NCI-H460 (cell line): ENCODE results near the gene UHRF2. TPM values are rescaled to one million over a fixed set of nuclear protein-coding genes. Genes with fewer than 3 reads are reported as not detected.
"Not testable (repeated sequence)": the region's sequence is repeated elsewhere in the genome, so short reads cannot be mapped to it uniquely, and the experiment has no call there.

Experiments used
- DNase-seq: peaks from one replicate; pipeline ENCODE4 v3.0.0-alpha.2; 2016; ENCODE audit warnings: low read depth; ENCODE audit errors: extremely low read depth
- polyA plus RNA-seq: library from polyadenylated mRNA; depleted of rRNA; stranded (reverse); fragments of >200 nt; gene quantifications from 2 replicates; pipeline ENCODE4 v1.2.3, GENCODE V29; 2014; cell fraction: nucleus; rRNA removed
- total RNA-seq: library from RNA; depleted of rRNA; stranded (reverse); fragments of >200 nt; shearing (Covaris generic); gene quantifications from 2 replicates; pipeline ENCODE4 v1.2.3, GENCODE V29; 2014; rRNA removed

UHRF2 gene
- total RNA-seq: 43.5 and 45.8 TPM in 2 replicates
- polyA plus RNA-seq: 79.0 and 95.4 TPM in 2 replicates

- DNase-seq: peak; percentile 94
Observed at GRCh38 chr9:6412487-6413364, at the start of gene UHRF2. UHRF2 (plus strand) TSS chr9:6413199; CDS start chr9:6413491, 292 bp downstream.

- no peak for DNase-seq
Observed at GRCh38 chr9:6367128-6367890, 45.7 kb upstream of the UHRF2 start.

DNA sequence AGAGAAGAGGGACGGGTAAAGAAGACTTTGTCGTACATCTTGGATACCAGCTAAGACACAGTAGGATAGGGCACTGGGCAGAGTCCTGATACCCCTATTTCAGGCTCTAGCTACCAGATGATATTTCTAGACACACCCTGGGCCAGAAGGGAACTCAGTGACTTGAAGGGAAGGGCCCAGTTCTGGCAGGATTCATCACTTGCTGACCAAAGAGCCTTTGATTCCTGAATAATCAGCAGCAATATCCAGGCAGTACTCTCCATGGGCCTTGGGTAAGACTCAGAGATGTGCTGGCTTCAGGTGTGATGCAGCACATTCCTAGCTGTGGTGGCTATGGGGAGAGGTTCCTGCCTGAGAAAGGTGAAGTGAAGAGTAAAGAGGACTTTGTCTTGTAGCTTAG is 44.2 kb upstream of the UHRF2 start:
- no peak for DNase-seq

GRCh38 chr9:6381477-6382012 is 31.5 kb upstream of the UHRF2 start:
- not testable (repeated sequence) for DNase-seq

DNA sequence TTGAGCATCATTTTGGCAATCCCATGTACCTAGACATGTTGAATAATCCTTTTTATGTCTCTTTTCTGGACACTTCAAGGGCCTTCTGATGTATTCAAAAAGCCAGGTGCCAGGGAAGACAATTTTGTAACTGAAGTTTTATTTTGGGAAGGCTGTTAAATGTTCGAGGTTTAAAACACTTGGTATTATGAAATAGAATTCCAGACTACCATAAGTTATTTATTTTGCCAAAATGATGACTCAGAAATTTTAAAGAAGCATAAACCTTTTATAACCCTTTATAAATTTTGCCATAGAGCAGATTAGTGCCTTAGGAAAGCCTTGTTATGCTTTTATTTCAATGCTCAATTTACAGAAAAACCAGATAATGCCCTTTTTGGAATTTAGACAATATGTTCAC is 30.3 kb upstream of the UHRF2 start:
- no peak for DNase-seq

DNA sequence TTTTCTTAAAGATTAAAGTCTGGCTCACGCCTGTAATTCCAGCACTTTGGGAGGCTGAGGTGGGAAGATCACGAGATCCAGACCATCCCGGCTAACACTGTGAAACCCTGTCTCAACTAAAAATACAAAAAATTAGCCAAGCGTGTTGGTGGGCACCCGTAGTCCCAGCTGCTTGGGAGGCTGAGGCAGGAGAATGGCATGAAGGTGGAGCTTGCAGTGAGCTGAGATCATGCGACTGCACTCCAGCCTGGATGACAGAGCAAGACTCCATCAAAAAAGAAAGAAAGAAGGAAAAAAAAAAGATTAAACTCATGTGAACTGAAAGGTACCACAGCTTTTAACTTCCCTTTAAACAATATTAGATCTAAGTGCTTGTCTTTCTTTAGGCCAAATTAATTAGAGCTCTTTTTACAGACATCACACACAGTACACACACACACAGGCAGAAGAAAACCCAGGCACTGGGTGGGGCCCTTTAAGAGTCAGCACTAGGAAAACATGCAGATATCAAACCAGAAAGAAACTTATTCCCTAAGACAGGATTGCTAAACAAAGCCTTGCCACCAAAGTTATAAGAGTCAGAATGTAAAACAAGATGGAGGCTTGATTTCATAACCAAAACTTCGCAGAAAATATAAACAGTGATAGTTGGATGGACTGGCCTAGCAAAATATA is 29.3 kb upstream of the UHRF2 start:
- no peak for DNase-seq

- no peak for DNase-seq
Observed at GRCh38 chr9:6384732-6385131, 28.3 kb upstream of the UHRF2 start.

GRCh38 chr9:6399071-6399470 is 13.9 kb upstream of the UHRF2 start:
- DNase-seq: no peak

GRCh38 chr9:6405371-6405770 is 7.6 kb upstream of the UHRF2 start:
- no peak for DNase-seq

DNA sequence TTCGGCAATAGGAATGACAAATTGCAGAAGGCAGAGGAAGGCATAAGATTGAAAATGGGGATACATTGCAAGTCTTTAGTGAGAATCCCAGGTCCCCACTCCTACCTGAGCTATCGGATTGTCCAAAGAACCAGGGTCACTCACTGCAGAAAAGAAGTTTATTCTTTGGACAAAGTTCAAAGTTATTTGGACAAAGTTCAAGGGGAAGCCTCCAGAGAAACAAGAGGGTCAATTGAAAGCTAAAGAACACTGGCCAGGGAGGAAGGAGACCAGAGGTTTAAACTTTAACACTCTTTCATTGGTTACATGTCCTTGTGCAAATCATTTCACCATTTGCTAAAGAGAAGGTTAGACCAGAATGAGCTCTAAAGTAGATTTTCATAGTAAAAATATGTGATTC is 5.2 kb upstream of the UHRF2 start:
- DNase-seq: no peak

DNA sequence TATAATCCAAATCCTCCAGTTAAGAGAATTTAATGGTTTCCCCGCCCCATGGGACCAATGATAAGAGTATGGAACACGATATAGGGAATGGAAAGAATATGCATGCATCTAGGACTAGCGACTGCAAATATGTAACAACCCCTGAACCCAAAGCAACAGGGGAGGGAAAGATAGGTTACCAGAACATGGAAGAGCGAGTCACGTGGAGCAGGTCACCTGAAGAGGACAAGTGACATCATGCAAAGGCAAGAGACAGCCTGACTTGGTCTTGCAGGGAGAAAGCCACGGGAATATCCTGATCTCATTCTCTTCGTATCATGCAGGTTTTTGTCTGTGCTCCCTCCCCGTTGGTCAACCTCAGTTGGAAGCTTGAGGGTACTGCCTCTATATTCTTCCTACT is 4.7 kb upstream of the UHRF2 start:
- DNase-seq: no peak

- no peak for DNase-seq
Observed at GRCh38 chr9:6409811-6410210, 3.2 kb upstream of the UHRF2 start.

DNA sequence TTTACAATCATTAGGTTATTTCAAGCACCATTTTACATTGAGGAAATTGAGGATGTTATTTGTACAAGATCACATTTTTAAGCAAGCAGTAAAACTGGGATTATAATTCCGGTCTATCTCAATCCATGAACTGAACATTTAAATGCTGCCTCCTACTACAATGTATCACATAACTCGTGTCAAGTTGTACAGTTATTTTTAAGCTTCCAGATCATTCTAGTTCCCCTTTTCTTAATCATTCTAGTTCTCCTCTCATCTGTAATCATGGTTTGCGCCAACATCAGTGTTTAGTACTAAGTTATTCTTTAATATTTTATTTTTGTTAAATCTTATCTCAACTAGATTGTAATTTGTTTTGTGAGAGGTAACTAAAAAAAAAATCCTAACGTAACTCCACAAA is 2.4 kb upstream of the UHRF2 start:
- no peak for DNase-seq

- no peak for DNase-seq
Observed at GRCh38 chr9:6413365-6414246, 607 bp downstream of the UHRF2 start.

- DNase-seq: no peak
Observed at GRCh38 chr9:6414247-6414641, 1.2 kb downstream of the UHRF2 start.

DNA sequence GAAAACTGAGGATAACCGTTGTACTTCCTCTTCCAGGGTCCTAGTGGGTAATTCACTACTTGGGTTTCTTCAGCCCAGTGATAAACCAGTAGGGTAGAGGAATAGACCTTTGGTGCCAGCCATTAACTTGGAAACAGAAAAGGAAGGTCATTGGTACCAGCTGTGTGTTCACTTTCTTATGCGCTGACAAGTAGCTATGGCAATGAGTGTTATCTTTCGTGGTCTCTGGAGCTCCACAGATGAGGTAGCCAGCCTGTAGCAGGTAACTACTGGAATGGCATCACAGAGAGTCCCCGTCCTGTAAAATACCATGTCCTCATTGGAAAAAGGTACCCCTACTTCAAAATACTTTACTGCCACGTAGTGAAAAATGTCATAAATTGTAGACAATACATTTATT is 2.3 kb downstream of the UHRF2 start:
- DNase-seq: no peak

GRCh38 chr9:6417186-6417585 is 4.2 kb downstream of the UHRF2 start:
- no peak for DNase-seq

GRCh38 chr9:6418764-6419163 is 5.8 kb downstream of the UHRF2 start:
- DNase-seq: no peak

DNA sequence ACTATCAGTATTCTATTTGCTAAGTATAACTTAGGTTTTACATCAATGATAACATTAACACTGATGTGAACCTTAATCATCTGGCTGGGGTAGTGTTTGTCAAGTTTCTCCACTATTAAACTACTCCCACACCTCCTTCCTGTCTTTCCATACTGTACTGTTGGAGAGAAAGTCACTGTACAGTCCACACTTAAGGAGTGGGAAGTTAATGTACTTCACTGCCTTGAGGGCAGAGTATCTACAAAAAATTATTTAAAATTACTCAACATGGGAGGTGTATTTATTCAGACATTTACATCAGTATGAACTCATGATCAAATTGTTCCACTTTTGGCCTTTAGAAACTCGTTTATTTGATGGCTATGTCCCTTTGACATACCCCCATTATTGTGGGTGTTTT is 11.9 kb downstream of the UHRF2 start:
- DNase-seq: no peak

GRCh38 chr9:6426117-6426516 is 13.1 kb downstream of the UHRF2 start:
- no peak for DNase-seq
